Spleen (tissue), 11 donors: ENCODE measurements around the gene KREMEN1. TPM values are rescaled to one million over a fixed set of nuclear protein-coding genes. Genes with fewer than 3 reads are reported as not detected.

Source experiments
- DNase-seq: peaks from one replicate; pipeline ENCODE4 v3.0.0-alpha.2; 2020
- H3K27ac ChIP-seq, 8 donors: fragments of 200-600 bp; sonication (generic) in 7 of 8; 1 replicate in 4 of 8; 2 replicates in 4 of 8; pipeline versions ENCODE4 v1.5.0 to v1.8.0; 2016 to 2021; ENCODE audit warnings: inconsistent platforms in 4 of 8, mild to moderate bottlenecking in 4 of 8, moderate library complexity in 1 of 8
- H3K27me3 ChIP-seq, 7 donors: fragments of 200-600 bp; sonication (generic) in 6 of 7; replicated peaks in 1 of 7; 1 replicate in 4 of 7; 2 replicates in 3 of 7; pipeline versions ENCODE4 v1.5.0 to v1.8.0; 2016 to 2021; ENCODE audit warnings: inconsistent platforms in 3 of 7, mild to moderate bottlenecking in 1 of 7
- H3K36me3 ChIP-seq, 6 donors: fragments of 200-600 bp; sonication (generic) in 5 of 6; 1 replicate in 4 of 6; 2 replicates in 2 of 6; pipeline versions ENCODE4 v1.5.0 to v1.8.0; 2016 to 2021; ENCODE audit warnings: inconsistent platforms in 2 of 6
- H3K4me1 ChIP-seq, 6 donors: fragments of 200-600 bp; sonication (generic) in 5 of 6; 1 replicate in 3 of 6; 2 replicates in 3 of 6; pipeline versions ENCODE4 v1.5.0 to v1.8.0; 2016 to 2021; ENCODE audit warnings: inconsistent platforms in 3 of 6
- H3K4me3 ChIP-seq, 8 donors: fragments of 200-600 bp; sonication (generic) in 7 of 8; 1 replicate in 4 of 8; 2 replicates in 4 of 8; pipeline versions ENCODE4 v1.5.0 to v1.8.0; 2016 to 2021; ENCODE audit warnings: inconsistent platforms in 4 of 8, mild to moderate bottlenecking in 4 of 8, moderate library complexity in 2 of 8
- H3K9me3 ChIP-seq, 8 donors: fragments of 200-600 bp; sonication (generic) in 7 of 8; 1 replicate in 4 of 8; 2 replicates in 4 of 8; pipeline versions ENCODE4 v1.5.0 to v1.8.0; 2016 to 2021; ENCODE audit warnings: inconsistent platforms in 4 of 8
- POLR2A ChIP-seq, 3 donors: fragments of 450-650 bp; IDR thresholded peaks; one replicate each; pipeline ENCODE4 v1.5.1; 2017; ENCODE audit warnings: antibody characterized with exemption in 3 of 3, mild to moderate bottlenecking in 1 of 3
- POLR2AphosphoS5 ChIP-seq, 3 donors: sonication (generic); formaldehyde crosslinking; IDR thresholded peaks; one replicate each; pipeline ENCODE4 v1.5.1; 2017; ENCODE audit warnings: antibody characterized with exemption in 3 of 3
- WGBS, 5 donors: extraction: QIAGEN DNeasy Blood & Tissue Kit in 3 of 5; methylation state at CpG; one replicate each; pipeline versions ENCODE4 v1.1.5 to v1.1.7; 2013 to 2018; 5-methylcytosine and 5-hydroxymethylcytosine counted together
- intact Hi-C: fragments of 100-400 bp; cut with DNase I; formaldehyde crosslinking; loops from one replicate; pipeline ENCODE4 v1.15.0; 2023; ENCODE audit warnings: low total_unique reads
- polyA plus RNA-seq, 3 donors: library from polyadenylated mRNA; stranded (reverse); fragments of 200-250 nt; gene quantifications; one replicate each; pipeline ENCODE4 v1.2.1, GENCODE V29; 2013
- total RNA-seq, 7 donors: library from RNA; depleted of rRNA in 3 of 7; stranded (reverse); fragments of >200 nt in 3 of 7; fragmentation: NEBNext Ultra II Directional in 4 of 7; extraction: Animal tissue kit (Norgen Biotek cat#: 25700) in 4 of 7; gene quantifications; one replicate each; pipeline versions ENCODE4 v1.1.0 to v1.2.1, GENCODE V29; 2016 to 2021
- TF ChIP-seq, protein P1 (sequence below), 11 experiments: fragments of 200-600 bp in 7 of 11; fragments of 450-650 bp in 4 of 11; sonication (generic) in 4 of 11; IDR thresholded peaks in 8 of 11; conservative IDR thresholded peaks in 3 of 11; 1 replicate in 7 of 11; 2 replicates in 4 of 11; pipeline versions ENCODE4 v1.4.0 to v1.8.0; 2016 to 2021; ENCODE audit warnings: antibody characterized with exemption in 11 of 11, inconsistent platforms in 4 of 11, mild to moderate bottlenecking in 1 of 11
- donor health status: healthy with polysubstance abuse.
- donor health status: DM: no; HTN: no; CAD: no; lungs with moderate emphysema.
- donor health status: DM: no; HTN: no; CAD: no.
- donor health status: Bipolar disorder and iron deficiency.
- donor health status: healthy.
- donor health status: DM: no; HTN: no; CAD: no.
- donor health status: DM: yes; HTN: yes; CAD: no.

KREMEN1 gene
- total and polyA plus RNA-seq, 10 donors, result 1.5 to 41.3 (median 25.1) TPM

DNA sequence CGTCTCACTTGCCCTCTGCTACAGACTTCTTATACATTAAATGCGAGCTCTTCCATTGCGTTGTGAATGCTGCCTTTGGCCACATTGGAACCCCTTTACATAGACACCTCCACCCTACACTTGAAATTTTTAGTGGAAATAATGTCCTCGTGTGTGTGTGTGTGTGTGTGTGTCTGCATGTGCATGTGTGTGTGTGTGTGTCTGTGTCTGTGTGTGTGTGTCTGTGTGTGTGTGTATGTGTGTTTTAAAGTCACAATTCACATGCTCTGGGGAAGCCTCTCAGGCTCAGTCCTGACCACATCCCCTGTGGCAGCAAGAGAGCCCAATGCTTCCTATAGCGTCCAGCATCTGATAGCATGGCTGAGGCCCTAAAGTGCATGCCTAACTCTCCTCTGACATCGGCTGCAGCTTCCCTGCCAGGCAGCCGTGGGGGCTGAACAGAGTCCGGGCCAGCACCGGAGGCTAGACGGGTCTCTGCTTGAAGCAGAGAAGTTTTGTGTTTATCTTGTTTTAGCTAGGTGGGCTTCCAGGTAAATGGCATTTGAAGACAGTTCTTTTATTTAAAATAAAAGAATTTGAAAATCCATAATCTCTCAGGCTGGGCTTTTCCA is 68.3 kb downstream of the KREMEN1 start:
- H3K27me3 ChIP-seq, result peaks cover 0 to 4% (median 0%) of the 10 kb centered on the region in 7 donors
- H3K4me3 ChIP-seq, result no peak overlapping the region
- peaks cover 0 to 34% (median 5%) of the 10 kb centered on the region in 6 donors for H3K4me1 ChIP-seq
- 61 to 80% (median 68%) methylated on average over 8 to 10 of the region's 10 CpGs for WGBS, 5 donors
- intact Hi-C loops, result no loop called here
- H3K27ac ChIP-seq, result peak overlapping the region in 4 of 8 donors; percentile 25 to 63 (median 42)
- TF ChIP-seq, protein P1, sequence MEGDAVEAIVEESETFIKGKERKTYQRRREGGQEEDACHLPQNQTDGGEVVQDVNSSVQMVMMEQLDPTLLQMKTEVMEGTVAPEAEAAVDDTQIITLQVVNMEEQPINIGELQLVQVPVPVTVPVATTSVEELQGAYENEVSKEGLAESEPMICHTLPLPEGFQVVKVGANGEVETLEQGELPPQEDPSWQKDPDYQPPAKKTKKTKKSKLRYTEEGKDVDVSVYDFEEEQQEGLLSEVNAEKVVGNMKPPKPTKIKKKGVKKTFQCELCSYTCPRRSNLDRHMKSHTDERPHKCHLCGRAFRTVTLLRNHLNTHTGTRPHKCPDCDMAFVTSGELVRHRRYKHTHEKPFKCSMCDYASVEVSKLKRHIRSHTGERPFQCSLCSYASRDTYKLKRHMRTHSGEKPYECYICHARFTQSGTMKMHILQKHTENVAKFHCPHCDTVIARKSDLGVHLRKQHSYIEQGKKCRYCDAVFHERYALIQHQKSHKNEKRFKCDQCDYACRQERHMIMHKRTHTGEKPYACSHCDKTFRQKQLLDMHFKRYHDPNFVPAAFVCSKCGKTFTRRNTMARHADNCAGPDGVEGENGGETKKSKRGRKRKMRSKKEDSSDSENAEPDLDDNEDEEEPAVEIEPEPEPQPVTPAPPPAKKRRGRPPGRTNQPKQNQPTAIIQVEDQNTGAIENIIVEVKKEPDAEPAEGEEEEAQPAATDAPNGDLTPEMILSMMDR (IDR thresholded peaks at IDR 0.05 in 8 of 11, conservative IDR thresholded peaks at IDR 0.05 in 3 of 11), result no peak
- no peak for TF ChIP-seq POLR2AphosphoS5 (IDR thresholded peaks at IDR 0.05)
- no peak for TF ChIP-seq POLR2A (IDR thresholded peaks at IDR 0.05)
- DNase-seq, result no peak
- peaks cover 0 to 62% (median 5%) of the 10 kb centered on the region in 6 donors for H3K36me3 ChIP-seq
- no peaks in the 10 kb centered on the region for H3K9me3 ChIP-seq

DNA sequence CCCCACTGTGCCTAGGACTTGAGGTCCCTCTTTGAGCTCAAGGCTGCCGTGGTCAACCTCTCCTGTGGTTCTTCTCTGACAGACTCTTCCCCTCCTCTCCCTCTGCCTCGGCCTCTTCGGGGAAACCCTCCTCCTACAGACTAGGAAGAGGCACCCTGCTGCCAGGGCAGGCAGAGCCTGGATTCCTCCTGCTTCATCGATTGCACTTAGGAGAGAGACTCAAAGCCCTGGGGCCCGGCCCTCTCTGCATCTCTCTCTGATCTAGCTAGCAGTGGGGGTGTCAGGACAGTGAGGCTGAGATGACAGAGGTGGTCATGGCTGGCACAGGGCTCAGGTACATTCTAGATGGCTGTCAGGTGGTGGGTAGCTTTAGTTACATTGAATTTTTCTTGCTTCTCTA is 69.3 kb downstream of the KREMEN1 start:
- WGBS, 5 donors, result 64 to 79% (median 74%) methylated on average over 5 of the region's 5 CpGs
- no peak overlapping the region for H3K4me3 ChIP-seq
- H3K27me3 ChIP-seq, result peaks cover 0 to 4% (median 0%) of the 10 kb centered on the region in 7 donors
- H3K27ac ChIP-seq, result no peak overlapping the region
- intact Hi-C loops, result no loop called here
- peaks cover 0 to 25% (median 5%) of the 10 kb centered on the region in 6 donors for H3K4me1 ChIP-seq
- no peak for TF ChIP-seq POLR2A (IDR thresholded peaks at IDR 0.05)
- TF ChIP-seq, protein P1 (IDR thresholded peaks at IDR 0.05 in 8 of 11, conservative IDR thresholded peaks at IDR 0.05 in 3 of 11), result no peak
- no peak for TF ChIP-seq POLR2AphosphoS5 (IDR thresholded peaks at IDR 0.05)
- no peak for DNase-seq
- H3K36me3 ChIP-seq, result peaks cover 0 to 63% (median 4%) of the 10 kb centered on the region in 6 donors
- no peaks in the 10 kb centered on the region for H3K9me3 ChIP-seq

DNA sequence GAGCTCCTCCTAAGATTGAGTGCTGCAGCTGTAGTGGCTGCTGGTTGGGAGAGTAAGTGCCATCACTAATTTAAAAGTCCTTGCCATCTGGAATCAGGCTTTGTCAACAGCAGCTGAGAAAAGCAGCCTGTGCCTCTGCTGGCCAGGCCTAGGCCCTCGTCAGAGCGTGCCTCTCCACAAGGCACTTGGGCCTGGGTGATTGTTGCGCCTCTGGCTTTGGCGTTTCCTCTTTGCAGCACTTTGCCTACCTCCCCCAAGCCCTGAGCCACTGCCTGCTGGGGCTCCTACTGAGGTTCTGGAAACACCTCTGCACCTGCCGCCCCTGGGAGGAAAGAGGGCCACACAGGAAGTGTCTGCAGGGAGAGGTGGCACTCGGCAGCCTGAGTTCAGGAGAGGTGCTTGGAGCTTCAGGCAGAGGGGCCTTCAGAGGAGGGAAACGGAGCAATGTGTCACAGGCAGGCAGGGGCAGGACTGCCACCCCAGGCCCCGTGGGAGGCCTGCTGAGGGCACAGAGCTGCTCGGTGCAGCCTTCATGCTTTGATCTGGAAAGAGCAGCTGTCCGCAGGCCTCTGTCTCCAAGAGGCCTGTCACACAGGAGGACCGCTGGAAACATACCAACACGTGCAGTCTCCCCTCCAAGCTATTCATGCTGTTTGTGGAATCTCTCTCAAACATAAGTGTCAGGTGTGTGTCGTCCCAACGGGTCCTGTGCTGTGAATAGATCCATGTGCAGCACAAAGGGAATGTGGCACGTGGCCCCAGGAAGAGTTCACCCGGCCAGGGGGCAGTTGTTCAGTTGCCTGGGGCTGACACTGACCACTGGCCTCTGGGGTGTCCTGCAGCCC is 71.3 kb downstream of the KREMEN1 start:
- 65 to 82% (median 72%) methylated on average over 6 to 16 of the region's 16 CpGs for WGBS, 5 donors
- H3K9me3 ChIP-seq, result no peaks in the 10 kb centered on the region
- TF ChIP-seq POLR2A (IDR thresholded peaks at IDR 0.05), result no peak
- TF ChIP-seq, protein P1 (IDR thresholded peaks at IDR 0.05 in 8 of 11, conservative IDR thresholded peaks at IDR 0.05 in 3 of 11), result no peak
- no peak for TF ChIP-seq POLR2AphosphoS5 (IDR thresholded peaks at IDR 0.05)
- peaks cover 0 to 25% (median 5%) of the 10 kb centered on the region in 6 donors for H3K4me1 ChIP-seq
- no peak overlapping the region for H3K4me3 ChIP-seq
- peak overlapping the region in 3 of 8 donors; percentile 58 to 72 (median 63) for H3K27ac ChIP-seq
- DNase-seq, result no peak
- intact Hi-C loops, result no loop called here
- peaks cover 0 to 43% (median 2%) of the 10 kb centered on the region in 6 donors for H3K36me3 ChIP-seq
- H3K27me3 ChIP-seq, result peaks cover 0 to 4% (median 0%) of the 10 kb centered on the region in 7 donors

DNA sequence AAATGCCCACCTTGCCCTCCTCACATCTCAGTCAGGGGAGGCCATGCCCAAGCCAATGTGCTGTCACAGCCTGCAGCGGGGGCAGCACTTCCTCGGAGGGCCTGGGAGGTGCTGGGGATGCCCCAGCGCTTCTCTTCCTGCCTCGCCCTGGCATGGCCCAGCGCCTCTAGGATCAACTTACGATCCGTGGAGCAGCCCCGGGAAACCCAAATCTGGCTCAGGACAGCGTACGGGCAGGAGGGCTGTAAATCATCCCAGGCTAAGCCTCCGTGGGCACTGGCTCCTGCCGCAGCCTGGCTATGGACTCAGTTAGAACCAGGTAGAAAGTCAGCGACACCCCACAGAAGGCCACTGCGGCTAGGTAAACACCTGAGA is 71.9 kb downstream of the KREMEN1 start:
- Histone ChIP-seq H3K36me3 (peaks cover 0 to 36% (median 2%) of the 10 kb centered on the region in 6 donors), H3K27me3 (peaks cover 0 to 4% (median 0%) of the 10 kb centered on the region in 7 donors), H3K4me1 (peaks cover 0 to 32% (median 10%) of the 10 kb centered on the region in 6 donors), H3K27ac (peak overlapping the region in 5 of 8 donors; percentile 33 to 72 (median 61)), H3K9me3 (no peaks in the 10 kb centered on the region), H3K4me3 (no peak overlapping the region)
- TF ChIP-seq POLR2A (IDR thresholded peaks at IDR 0.05) (no peak), POLR2AphosphoS5 (IDR thresholded peaks at IDR 0.05) (peak in 1 of 3 donors; percentile 19)
- DNase-seq, result no peak
- 82 to 93% (median 86%) methylated on average over 9 to 14 of the region's 14 CpGs for WGBS, 5 donors
- intact Hi-C loops, result no loop called here
